ENCODE results near the gene EXOC6. TPM values are rescaled to one million over a fixed set of nuclear protein-coding genes. Genes with fewer than 3 reads are reported as not detected.

EXOC6 gene
- total and polyA plus RNA-seq, 2 of the 13 experiments (the other 11 are each of a cell fraction or from before 2014, with no cell fraction given): 22.2 to 29.2 TPM

- H3K4me1 ChIP-seq (ENCODE audit: insufficient read depth, low read length): no peaks in the 10 kb centered on the region
- no peaks in the 10 kb centered on the region for H3K27me3 ChIP-seq (ENCODE audit: control insufficient read depth in 1 of 2, insufficient read depth in 2 of 2, low read length in 2 of 2)
- POLR2A ChIA-PET: no interaction called here
- H3K9me3 ChIP-seq (ENCODE audit: low read length): no peaks in the 10 kb centered on the region
- 96% methylated on average over 53 of the region's 67 CpGs for WGBS (ENCODE audit: low lambda C conversion rate)
- H3K4me3 ChIP-seq (replicated peaks in 1 of 3; ENCODE audit: insufficient read depth in 1 of 3, low read depth in 2 of 3, low read length in 3 of 3): no peak within 1 kb of the TSS
- H3K79me2 ChIP-seq (ENCODE audit: insufficient read depth, low read length): no peaks in the 10 kb centered on the region
- TF ChIP-seq MTF2 (CRISPR knock-in tag; IDR thresholded peaks at IDR 0.05; ENCODE audit: borderline replicate concordance) (no peak), PHF5A (CRISPR knock-in tag; IDR thresholded peaks at IDR 0.05; ENCODE audit: low read depth, unreplicated experiment) (no peak), PITX1 (CRISPR knock-in tag; IDR thresholded peaks at IDR 0.05) (no peak), TFE3 (CRISPR knock-in tag; IDR thresholded peaks at IDR 0.05) (no peak), REL (CRISPR knock-in tag; conservative IDR thresholded peaks at IDR 0.05) (no peak), POLR2G (IDR thresholded peaks at IDR 0.05; ENCODE audit: low read depth, low read length) (no peak), ATF3 (CRISPR knock-in tag; IDR thresholded peaks at IDR 0.05) (no peak)
- no peak for DNase-seq (ENCODE audit: low spot score)
- FAIRE-seq: no peak
- no peak within 1 kb of the TSS for H3K9ac ChIP-seq (ENCODE audit: insufficient read depth, low read depth, low read length)
- peaks cover 0 to 14% of the 10 kb centered on the region in 2 experiments; a peak in 3 of 5 replicates for H3K36me3 ChIP-seq (replicated peaks in 1 of 2; ENCODE audit: control insufficient read depth in 1 of 2, insufficient read depth in 2 of 2, low read length in 2 of 2)
- no peak within 1 kb of the TSS for H3K27ac ChIP-seq (ENCODE audit: extremely low read length, insufficient read depth, low read length)
- H2AFZ ChIP-seq (ENCODE audit: low read length): no peak within 1 kb of the TSS
- in situ Hi-C loops (cut with HindIII; ENCODE audit: extremely low pct_ligation_motif_present, low pct_unique_long_range_greater_than_20kb): no loop called here
- CTCF ChIA-PET (ENCODE audit: low intra/inter-chr PET ratio, low total read pairs): no interaction called here
- H4K20me1 ChIP-seq (ENCODE audit: insufficient read depth, low read length): no peaks in the 10 kb centered on the region
- H3K4me2 ChIP-seq (ENCODE audit: low read depth, low read length): no peak within 1 kb of the TSS
- no peak for ATAC-seq
- intact Hi-C loops (cut with micrococcal nuclease; ENCODE audit: unreplicated experiment): no loop called here
- no TSS peak for BruUV-seq (replicated peaks)
Observed at GRCh38 chr10:93059975-93060886, 211.9 kb downstream of the EXOC6 start, which contains the start of gene CYP26C1. TSS of gene CYP26C1 (plus strand) at chr10:93060798. CDS start at chr10:93061264, 466 bp downstream.
